Panc1 (cell line): ENCODE measurements around the gene MKRN2OS. TPM values are rescaled to one million over a fixed set of nuclear protein-coding genes. Genes with fewer than 3 reads are reported as not detected.
"Not testable (repeated sequence)": the region's sequence is repeated elsewhere in the genome, so short reads cannot be mapped to it uniquely, and the experiment has no call there.

Experiments
- ATAC-seq: fragments of 200-7000 bp; cut with Tn5 transposase; 2 replicates; pipeline ENCODE4 v1.9.1; 2020; ENCODE audit warnings: mild to moderate bottlenecking, moderate library complexity
- BruUV-seq: library from RNA; stranded (reverse); fragments of 400-500 nt; replicated peaks from 2 replicates; lab custom pipeline; 2021; lab: Mats Ljungman, UMichigan
- CTCF ChIA-PET: fragments of 300-600 bp; sonication (Branson Sonifier 250); formaldehyde crosslinking; loops from one replicate; lab custom pipeline; 2022; ENCODE audit warnings: antibody characterized with exemption; lab: Charles Lee
- POLR2A ChIA-PET: fragments of 300-600 bp; sonication (Branson Sonifier 250); formaldehyde crosslinking; loops from one replicate; lab custom pipeline; 2022; ENCODE audit warnings: antibody characterized with exemption; lab: Charles Lee
- DNase-seq: peaks from one replicate; pipeline ENCODE4 v3.0.0-alpha.2; 2010; ENCODE audit warnings: low read depth, low spot score
- H3K27ac ChIP-seq: 2 replicates; pipeline ENCODE4 v1.5.1; 2011; ENCODE audit warnings: mild to moderate bottlenecking, low read length, inconsistent platforms
- H3K27me3 ChIP-seq: fragments of 200-500 bp; sonication (Bioruptor generic); 2 replicates; pipeline ENCODE4 v1.6.0; 2014; ENCODE audit warnings: low read length, inconsistent platforms; ENCODE audit not compliant: control insufficient read depth, insufficient read depth
- H3K36me3 ChIP-seq: fragments of 200-500 bp; sonication (Bioruptor generic); 2 replicates; pipeline ENCODE4 v1.5.1; 2014; ENCODE audit warnings: inconsistent platforms, mild to moderate bottlenecking, low read length, moderate library complexity; ENCODE audit not compliant: control insufficient read depth, insufficient read depth
- H3K4me1 ChIP-seq: 2 replicates; pipeline ENCODE4 v1.5.1; 2011; ENCODE audit warnings: inconsistent platforms, mild to moderate bottlenecking, low read length, moderate library complexity; ENCODE audit not compliant: control insufficient read depth, insufficient read depth
- H3K4me3 ChIP-seq, 2 experiments: 2 replicates each; pipeline ENCODE4 v1.5.1; 2011 to 2012; ENCODE audit warnings: low read depth in 2 of 2, low read length in 2 of 2, mild to moderate bottlenecking in 2 of 2, inconsistent platforms in 1 of 2, moderate library complexity in 1 of 2
- H3K9me3 ChIP-seq: fragments of 200-500 bp; sonication (Bioruptor generic); 2 replicates; pipeline ENCODE4 v1.5.1; 2014; ENCODE audit warnings: low read depth, mild to moderate bottlenecking, inconsistent platforms, low read length, moderate library complexity; ENCODE audit not compliant: control insufficient read depth, insufficient read depth
- POLR2AphosphoS5 ChIP-seq: IDR thresholded peaks from 2 replicates; pipeline ENCODE4 v1.6.1; 2012; ENCODE audit warnings: mild to moderate bottlenecking, low read depth, low read length, moderate library complexity
- SIN3A ChIP-seq: IDR thresholded peaks from 2 replicates; pipeline ENCODE4 v1.6.1; 2012; ENCODE audit warnings: low read depth, mild to moderate bottlenecking, low read length, moderate library complexity, borderline replicate concordance; ENCODE audit not compliant: insufficient read depth
- TCF7L2 ChIP-seq: IDR thresholded peaks from 2 replicates; pipeline ENCODE4 v1.6.1; 2011; ENCODE audit warnings: mild to moderate bottlenecking, low read depth, low read length, inconsistent platforms
- in situ Hi-C: cut with HindIII; loops from 2 replicates; pipeline ENCODE4 v1.10.0; 2016; ENCODE audit warnings: low sequenced_read_pairs, low pct_unique_long_range_greater_than_20kb
- intact Hi-C: fragments of 100-400 bp; cut with micrococcal nuclease; formaldehyde crosslinking; loops from one replicate; pipeline ENCODE4 v1.10.0; 2022; ENCODE audit not compliant: unreplicated experiment
- total RNA-seq: library from RNA; stranded (reverse); gene quantifications from one replicate; pipeline ENCODE4 v1.2.1, GENCODE V29; 2021; ENCODE audit not compliant: unreplicated experiment
- TF ChIP-seq, protein P1 (sequence below): fragments of 450-650 bp; IDR thresholded peaks from 2 replicates; pipeline ENCODE4 v1.5.1; 2017; ENCODE audit warnings: mild to moderate bottlenecking
- TF ChIP-seq, protein P2 (sequence below), 2 experiments: IDR thresholded peaks; 2 replicates each; pipeline ENCODE4 v1.6.1; 2011 to 2012; ENCODE audit warnings: low read depth in 2 of 2, control low read depth in 1 of 2, low read length in 1 of 2, mild to moderate bottlenecking in 1 of 2, moderate library complexity in 1 of 2; ENCODE audit not compliant: insufficient read depth in 1 of 2

MKRN2OS gene
- total RNA-seq, 1 experiment from 2014 or later = not detected

DNA sequence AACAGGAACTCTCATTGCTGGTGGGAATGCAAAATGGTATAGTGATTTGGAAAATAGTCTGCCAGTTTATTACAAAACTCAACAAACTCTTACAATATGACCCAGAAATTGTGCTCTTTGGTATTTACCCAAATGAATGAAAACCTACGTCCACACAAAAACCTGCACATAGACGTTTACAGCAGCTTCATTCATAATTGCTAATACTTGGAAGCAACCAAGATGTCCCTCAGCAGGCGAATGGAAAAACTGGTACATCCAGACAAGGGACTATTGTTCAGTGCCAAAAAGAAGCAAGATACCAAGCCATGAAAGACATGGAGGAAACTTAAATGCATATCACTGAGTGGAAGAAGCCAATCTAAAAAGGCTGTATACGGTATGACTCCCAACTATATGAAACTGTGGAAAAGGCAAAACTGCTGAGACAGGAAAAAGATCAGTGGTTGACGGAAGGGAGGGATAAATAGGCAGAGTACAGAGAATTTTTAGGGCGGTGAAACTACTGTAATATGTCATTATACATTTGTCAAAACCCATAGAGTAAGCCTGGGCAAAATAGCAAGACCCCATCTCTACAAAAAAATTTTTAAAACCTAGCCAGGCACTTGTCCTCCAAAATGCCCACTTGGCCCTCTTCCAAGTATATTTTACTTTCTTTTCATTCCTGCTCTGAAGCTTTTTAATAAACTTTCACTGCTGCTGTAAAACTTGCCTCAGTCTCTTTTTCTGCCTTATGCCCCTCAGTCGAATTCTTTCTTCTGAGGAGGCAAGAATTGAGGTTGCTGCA is 4.9 kb upstream of the MKRN2OS start:
- intact Hi-C loops = no loop called here
- BruUV-seq = no TSS peak
- in situ Hi-C loops = no loop called here

DNA sequence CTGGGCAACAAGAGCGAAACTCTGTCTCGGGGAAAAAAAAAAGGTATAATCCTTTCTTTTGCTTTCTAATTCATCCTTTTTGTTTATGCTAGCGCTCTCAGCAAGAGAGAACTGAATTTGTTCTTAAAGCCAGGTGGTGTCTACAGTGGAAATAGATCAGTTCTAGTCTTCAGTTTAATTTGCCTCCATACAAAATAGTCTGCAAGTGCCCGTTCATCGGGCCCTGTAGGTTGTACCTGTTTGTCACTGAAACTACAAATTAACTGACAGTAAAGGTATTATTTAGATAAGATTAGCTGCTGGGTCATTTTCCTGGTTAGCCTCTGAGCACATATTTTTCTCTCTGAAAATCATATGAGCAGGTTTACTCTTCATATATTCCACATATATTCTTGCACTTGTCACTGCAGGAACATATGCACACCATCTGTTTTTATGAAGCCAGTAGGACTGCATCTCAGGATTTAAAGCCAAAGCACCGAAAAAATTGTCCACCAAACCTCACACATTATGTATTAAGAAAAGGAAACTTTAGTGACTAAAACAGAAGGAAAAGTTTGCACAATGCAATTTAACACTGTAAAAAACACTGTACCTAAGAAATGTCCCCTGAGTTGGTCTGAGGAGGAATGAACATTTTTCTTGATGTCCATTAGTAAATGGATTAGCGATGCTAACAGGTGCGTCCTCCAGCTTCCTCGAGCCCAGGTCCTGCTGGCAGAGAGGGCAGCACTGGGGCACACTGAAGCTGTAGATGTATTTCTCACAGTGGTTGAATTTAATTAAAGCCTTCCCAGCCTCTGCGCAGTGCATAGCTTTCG is 437 bp downstream of the MKRN2OS start:
- BruUV-seq = no TSS peak
- Histone ChIP-seq H3K9me3 (no peaks in the 10 kb centered on the region), H3K4me3 (no peak overlapping the region), H3K27ac (no peak overlapping the region), H3K27me3 (no peaks in the 10 kb centered on the region), H3K4me1 (no peaks in the 10 kb centered on the region), H3K36me3 (no peaks in the 10 kb centered on the region)
- POLR2A ChIA-PET = interaction anchor here (0.6 kb wide), 1 partner anchor 258 kb away, joined by 3 read pairs; no protein-coding TSS in a partner anchor
- intact Hi-C loops = no loop called here
- ATAC-seq (peak; percentile 55; the same call in 1 of the 2 replicates), DNase-seq (no peak)
- in situ Hi-C loops = no loop called here
- CTCF ChIA-PET = no interaction called here
- TF ChIP-seq TCF7L2 = no peak
- TF ChIP-seq, protein P1, sequence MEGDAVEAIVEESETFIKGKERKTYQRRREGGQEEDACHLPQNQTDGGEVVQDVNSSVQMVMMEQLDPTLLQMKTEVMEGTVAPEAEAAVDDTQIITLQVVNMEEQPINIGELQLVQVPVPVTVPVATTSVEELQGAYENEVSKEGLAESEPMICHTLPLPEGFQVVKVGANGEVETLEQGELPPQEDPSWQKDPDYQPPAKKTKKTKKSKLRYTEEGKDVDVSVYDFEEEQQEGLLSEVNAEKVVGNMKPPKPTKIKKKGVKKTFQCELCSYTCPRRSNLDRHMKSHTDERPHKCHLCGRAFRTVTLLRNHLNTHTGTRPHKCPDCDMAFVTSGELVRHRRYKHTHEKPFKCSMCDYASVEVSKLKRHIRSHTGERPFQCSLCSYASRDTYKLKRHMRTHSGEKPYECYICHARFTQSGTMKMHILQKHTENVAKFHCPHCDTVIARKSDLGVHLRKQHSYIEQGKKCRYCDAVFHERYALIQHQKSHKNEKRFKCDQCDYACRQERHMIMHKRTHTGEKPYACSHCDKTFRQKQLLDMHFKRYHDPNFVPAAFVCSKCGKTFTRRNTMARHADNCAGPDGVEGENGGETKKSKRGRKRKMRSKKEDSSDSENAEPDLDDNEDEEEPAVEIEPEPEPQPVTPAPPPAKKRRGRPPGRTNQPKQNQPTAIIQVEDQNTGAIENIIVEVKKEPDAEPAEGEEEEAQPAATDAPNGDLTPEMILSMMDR = no peak
- TF ChIP-seq, protein P2, sequence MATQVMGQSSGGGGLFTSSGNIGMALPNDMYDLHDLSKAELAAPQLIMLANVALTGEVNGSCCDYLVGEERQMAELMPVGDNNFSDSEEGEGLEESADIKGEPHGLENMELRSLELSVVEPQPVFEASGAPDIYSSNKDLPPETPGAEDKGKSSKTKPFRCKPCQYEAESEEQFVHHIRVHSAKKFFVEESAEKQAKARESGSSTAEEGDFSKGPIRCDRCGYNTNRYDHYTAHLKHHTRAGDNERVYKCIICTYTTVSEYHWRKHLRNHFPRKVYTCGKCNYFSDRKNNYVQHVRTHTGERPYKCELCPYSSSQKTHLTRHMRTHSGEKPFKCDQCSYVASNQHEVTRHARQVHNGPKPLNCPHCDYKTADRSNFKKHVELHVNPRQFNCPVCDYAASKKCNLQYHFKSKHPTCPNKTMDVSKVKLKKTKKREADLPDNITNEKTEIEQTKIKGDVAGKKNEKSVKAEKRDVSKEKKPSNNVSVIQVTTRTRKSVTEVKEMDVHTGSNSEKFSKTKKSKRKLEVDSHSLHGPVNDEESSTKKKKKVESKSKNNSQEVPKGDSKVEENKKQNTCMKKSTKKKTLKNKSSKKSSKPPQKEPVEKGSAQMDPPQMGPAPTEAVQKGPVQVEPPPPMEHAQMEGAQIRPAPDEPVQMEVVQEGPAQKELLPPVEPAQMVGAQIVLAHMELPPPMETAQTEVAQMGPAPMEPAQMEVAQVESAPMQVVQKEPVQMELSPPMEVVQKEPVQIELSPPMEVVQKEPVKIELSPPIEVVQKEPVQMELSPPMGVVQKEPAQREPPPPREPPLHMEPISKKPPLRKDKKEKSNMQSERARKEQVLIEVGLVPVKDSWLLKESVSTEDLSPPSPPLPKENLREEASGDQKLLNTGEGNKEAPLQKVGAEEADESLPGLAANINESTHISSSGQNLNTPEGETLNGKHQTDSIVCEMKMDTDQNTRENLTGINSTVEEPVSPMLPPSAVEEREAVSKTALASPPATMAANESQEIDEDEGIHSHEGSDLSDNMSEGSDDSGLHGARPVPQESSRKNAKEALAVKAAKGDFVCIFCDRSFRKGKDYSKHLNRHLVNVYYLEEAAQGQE (IDR thresholded peaks at IDR 0.05; ENCODE audit: insufficient read depth in 1 of 2, low read depth in 2 of 2, low read length in 1 of 2) = no peak
- no peak for TF ChIP-seq SIN3A
- no peak for TF ChIP-seq POLR2AphosphoS5

More for the DNA sequence above, 4.9 kb upstream of the MKRN2OS start:
- ATAC-seq (no peak), DNase-seq (no peak)
- H3K4me1 ChIP-seq = peaks cover 3% of the 10 kb centered on the region; the same call in 1 of the 2 replicates
- ChIA-PET POLR2A (no interaction called here), CTCF (no interaction called here)
- H3K36me3 ChIP-seq = no peaks in the 10 kb centered on the region
- H3K9me3 ChIP-seq = no peaks in the 10 kb centered on the region
- H3K27me3 ChIP-seq = no peaks in the 10 kb centered on the region
- H3K4me3 ChIP-seq = no peak overlapping the region
- TF ChIP-seq SIN3A (no peak), TCF7L2 (no peak), POLR2AphosphoS5 (no peak)
- TF ChIP-seq, protein P1 = no peak
- TF ChIP-seq, protein P2 (IDR thresholded peaks at IDR 0.05; ENCODE audit: insufficient read depth in 1 of 2, low read depth in 2 of 2, low read length in 1 of 2) = no peak
- no peak overlapping the region for H3K27ac ChIP-seq

DNA sequence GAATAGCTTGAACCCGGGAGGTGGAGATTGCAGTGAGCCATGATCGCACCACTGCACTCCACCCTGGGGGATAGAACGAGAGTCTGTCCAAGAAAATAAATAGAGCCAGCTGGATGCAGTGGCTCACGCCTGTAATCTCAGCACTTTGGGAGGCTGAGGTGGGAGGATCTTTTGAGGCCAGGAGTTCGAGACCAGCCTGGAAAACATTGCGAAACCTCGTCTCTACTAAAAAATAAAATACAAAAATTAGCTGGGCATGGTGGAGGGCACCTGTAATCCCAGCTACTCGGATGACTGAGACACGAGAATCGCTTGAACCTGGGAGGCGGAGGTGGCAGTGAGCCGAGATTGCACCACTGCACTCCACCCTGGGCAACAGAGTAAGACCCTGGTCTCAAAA is 1.8 kb downstream of the MKRN2OS start:
- H3K9me3 ChIP-seq, H3K36me3 ChIP-seq, DNase-seq, H3K27me3 ChIP-seq, in situ Hi-C loops, H3K27ac ChIP-seq, BruUV-seq, CTCF ChIA-PET, H3K4me3 ChIP-seq, ATAC-seq, POLR2A ChIA-PET, intact Hi-C loops, H3K4me1 ChIP-seq: not testable (repeated sequence)
